HG02678 (cell line): ENCODE results near the gene ZBTB7C.

Experiments
- ATAC-seq: cut with Tn5 transposase; IDR thresholded peaks from one replicate; pipeline ENCODE4 v1.9.1; 2021; ENCODE audit warnings: mild to moderate bottlenecking, moderate library complexity; ENCODE audit not compliant: unreplicated experiment

Gene ZBTB7C

DNA sequence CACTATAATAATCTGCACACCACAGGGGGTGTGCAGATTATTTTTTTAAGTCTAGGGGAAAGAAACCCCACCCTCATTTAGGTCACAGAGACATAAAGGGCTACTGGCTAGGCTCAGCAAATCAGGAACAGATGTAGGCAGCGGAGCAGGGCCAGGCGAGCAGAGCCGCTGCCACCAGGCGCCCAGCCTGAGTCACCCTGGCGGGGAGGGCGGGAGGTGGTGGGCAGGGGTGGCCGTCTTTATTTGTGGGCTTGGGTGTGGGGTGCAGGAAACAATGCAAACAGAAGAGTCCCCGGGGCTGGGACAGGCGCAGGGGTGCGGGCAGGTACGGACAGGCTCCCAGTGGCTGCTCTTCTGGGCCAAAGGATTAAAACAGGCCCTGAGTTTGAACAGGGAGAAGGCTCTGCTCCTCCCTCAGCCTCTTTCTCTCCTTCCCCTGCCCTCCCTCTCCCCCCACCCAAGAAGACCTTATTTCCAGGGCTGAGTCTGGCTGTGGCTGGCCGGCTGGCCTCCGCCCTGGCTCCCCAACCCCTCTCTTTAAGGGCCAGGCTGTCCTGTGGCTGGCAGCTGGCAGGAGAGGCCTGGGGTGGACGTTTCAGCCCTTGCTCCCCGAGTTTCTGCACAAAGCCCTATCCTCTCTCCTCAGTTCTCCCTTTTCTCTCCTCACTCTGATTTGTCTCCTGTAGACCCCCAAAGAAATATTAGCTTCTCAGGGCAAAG, 335.8 kb downstream of the ZBTB7C start:
- ATAC-seq: no peak

DNA sequence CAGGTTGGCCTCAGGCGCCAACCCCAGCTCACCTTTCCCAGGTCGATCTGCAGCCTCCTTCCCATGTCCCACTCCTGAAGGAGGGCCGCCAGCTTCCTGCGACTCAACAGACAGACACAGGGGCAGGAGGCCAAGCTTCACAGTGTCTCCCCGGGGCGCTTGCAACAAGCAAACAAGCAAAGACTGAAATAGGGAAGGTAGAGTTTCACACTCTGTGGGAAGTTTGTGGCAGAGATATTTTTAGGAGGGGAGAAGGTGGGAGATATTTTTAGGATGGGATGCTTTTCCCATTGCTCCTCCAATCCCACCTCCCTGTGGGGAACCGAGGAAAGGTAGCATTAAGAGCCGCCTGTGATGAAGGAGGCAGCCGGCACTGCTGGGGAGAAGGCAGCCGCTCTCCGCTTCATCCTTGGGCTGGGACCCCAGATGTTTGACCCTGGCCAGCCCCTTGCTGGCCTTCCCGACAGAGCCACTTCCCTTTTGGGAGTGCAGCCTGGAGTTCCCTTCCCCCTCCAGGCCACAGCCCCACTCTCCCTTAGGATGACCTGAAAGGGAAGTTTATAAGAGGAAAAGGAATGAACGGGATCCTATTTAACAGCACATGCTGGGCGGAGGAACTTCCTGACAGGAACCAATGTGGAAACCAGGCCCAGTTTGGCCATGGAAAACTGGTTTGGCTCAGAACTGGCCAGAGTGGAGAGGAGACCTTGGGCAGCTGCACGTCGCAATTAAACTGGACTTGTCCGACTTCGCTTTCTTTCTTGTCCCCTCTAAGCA, 336.6 kb downstream of the ZBTB7C start:
- no peak for ATAC-seq

DNA sequence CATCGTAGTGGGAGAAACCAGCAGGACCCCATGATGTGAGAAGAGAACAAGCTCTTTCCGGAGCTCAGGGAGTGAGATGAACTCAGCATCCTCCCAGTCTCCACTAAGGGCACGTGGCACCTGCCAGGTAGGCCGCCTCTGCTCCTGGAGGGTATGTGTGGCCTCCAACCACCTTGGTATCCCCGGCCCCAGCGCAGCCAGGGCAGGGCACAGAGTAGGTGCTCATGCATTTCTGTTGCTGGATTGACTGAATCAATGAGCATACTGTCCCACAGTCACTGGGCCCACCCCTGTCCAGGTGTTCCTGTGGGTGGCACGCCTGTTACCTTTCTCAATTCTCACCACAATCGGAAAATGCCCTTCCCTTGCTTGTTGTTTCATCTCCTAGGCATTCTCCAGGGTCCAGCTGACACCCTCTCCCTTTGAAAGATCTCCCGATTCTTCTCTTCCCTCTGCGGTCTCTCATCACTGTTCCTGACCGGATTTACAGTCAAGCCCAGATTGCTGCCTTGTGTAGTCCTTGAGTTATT, 340.2 kb downstream of the ZBTB7C start:
- ATAC-seq: no peak

DNA sequence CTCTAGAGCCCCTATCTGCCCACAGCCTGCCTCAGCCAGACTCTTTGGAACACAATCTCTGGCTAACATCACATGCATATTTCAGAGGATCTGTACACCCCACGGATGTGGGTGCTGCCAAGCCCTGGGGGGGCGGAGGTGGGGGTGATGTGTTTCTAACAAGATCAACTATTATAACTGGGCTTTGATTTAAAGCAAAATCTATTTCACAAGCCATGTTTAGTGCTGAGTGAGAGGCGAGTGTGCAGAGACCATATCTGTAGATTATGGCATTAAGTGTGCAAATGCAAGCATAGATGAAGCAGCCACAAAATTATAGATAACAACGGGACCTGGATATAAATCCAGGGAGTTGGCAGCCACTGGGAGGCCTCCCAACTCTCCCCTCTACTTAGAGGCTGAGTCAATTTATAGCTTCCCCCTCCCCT, 342.9 kb downstream of the ZBTB7C start:
- ATAC-seq: no peak

DNA sequence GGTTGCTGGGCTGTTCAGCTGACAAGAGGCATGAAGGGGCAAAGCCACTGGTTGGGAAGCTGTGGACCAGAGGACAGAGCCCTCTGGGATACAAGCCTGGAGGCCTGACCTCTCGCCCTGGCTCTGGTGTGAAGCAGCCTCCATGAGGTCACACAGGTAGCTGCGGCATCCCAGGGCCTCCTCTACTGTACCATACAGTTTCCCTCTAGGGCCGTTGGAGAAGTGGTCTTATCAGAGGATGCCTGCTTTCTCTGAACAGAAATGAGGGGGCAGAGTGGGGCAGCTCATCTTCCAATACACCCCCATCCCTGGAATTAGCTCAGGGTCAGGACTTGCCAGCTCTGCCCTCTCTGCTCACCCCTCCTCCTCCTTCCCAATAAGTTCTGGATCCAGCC, 343.6 kb downstream of the ZBTB7C start:
- ATAC-seq: no peak

DNA sequence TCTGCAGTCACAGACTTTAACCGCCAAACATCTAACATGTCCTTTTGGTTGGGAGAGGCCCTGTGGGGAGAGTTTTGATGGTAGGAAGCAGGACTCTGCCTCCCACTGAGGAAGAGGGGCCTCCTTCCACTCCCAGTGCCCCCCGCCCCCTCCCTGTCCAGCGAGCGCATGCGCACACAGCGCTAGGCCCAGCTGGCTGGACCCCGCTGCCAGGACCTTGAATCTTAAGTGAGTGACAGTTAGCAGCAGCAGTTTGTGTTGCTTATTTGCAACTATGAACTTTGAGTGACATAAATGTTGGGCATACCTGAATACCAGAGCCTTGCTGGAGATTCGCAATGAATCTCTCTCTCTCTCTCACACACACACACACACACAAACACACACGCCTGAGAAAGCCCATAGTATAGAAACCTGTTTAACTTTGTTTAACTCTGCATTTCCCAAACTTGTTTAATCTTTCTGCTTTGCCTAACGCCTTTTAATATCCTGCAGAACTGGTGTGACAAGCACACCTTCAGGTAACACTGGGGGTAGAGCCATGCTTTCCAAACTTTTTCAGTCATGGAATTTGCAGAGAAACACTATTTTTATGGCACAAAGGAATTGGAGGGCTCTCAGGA, 344.1 kb downstream of the ZBTB7C start:
- ATAC-seq: no peak

DNA sequence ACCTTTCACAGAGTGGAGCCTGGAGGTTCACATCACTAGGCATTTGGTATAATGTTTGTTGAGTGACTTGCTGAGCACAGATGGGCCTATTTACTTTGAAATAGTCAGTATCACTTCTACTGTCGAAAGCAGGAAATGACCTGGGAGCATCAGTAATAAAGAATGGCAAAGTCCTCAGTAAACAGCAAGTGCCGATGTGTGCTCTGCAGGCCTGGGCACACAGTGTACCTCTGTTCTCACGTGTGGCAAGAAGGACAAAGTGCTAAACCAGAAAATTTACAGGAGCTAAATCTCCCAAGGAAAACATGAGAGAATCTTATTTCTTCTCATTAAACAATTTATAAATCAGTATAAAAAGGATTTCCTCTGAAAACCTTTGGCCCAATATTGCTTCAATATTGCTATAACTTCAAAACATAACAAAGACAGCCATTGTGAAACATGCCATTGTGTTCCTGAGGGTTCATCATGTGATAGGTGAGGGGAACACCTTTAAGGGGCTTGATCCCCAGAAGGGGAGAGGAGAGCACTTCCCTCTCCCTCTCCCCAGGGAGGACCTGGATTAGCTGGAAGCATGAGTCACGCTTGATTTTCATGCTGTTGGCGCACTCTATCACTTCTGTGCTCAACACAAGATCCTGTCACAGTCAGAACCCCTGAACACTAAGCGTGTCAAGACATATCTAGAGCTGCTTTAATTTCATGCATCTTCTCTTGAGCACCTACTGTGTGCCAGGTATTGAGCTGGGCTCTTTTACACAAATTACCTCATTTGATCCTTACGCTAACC, 347.2 kb downstream of the ZBTB7C start:
- no peak for ATAC-seq

DNA sequence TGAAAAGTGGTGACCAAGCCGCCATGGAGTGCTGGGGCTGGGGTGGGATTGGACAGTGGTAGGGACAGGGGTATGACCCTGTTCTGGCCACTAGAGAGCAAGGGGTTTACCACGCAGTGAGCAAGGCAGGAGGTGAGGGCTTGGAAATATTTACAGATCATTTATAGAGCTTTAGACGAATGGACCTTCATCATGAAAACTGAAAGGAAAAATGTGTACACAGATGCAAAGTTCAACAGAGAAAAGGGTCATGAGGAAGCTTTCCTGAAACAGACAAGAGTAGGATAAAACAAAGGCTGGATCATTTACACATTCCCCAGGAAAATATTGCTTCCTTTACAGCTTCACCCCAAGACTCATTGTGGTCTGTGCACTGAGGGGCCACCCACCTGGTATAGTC, 348.2 kb downstream of the ZBTB7C start:
- no peak for ATAC-seq

DNA sequence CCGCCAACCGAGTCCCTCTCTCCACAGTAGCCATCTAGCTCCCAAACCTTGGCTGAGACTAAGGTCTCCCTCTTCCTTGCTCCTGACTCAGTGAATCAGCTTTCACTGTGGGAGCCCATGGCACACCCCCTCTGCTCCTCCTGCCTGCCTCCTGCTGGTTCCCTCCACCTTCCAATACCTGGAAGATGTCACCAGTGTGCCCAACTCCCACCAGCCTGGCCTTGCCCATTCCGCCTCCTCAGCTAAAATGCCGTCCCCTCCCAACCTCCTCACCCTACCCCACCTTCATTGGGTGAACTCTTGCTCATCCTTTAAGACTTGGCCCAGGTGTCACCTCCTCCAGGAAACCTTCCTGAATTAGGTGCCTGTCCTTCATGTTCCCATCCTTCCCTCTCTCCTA, 348.8 kb downstream of the ZBTB7C start:
- ATAC-seq: no peak

DNA sequence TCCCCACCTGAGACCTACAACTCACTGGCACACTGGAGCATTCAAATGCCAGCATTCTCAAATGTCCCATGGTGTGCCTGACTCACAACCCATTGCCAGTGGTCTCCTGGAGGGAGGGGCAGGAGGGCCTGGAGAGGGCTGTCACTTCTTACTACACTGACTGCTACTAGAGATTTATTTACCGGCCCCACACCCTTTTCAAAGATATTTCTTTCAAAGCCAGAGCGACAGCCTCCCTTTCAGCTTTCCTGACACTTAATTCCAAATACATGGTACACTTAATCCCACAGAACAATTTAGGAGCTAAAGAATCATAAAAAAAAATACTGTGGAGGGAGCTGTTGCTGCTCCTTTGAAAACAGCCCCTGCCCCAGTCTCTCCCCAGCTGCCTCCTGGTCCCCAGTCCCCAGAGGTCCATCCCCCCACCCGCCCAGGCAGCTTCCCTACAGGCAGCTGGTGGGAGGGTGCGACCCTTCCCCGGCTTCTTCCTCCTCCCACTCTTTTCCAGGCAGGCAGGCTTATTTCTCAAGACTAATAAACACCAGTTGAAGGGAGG, 349.6 kb downstream of the ZBTB7C start:
- ATAC-seq: no peak

DNA sequence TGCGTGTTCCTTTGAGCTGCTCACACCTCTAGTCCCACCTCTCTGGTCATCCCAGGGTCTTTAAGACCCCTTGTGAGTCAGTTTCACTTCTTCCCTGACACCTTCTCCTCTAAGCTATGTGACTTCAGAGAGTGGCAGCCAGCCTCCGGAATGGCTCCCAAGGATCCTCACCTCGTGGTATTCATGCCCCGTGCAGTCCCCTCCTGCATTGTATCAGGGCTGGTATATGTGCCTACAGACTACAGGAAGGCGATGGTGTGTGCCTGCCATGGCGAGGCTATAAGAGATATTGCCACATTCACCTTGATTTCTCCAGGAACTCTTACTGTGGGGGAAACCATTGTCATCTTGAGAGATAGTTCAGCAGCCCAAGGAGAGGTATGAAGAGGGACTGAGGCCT, 350.7 kb downstream of the ZBTB7C start:
- ATAC-seq: no peak

DNA sequence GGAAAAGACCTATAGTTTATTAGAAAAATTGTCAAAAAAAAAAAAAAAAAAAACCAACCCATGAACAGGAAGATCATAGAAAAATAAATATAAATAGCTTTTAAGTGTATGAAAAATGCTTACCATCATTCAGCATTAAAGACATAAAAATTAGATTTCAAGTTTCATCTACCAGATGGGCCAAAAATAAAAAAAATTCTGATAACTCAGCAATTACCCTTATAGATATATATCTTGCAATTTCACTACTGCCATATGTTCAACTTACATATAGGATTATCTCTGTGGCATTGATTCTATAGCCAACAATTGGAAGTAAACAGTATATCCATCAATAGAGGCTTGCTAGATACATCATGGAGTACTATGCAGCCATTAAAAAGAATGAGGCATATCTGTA, 352.2 kb downstream of the ZBTB7C start:
- no peak for ATAC-seq

DNA sequence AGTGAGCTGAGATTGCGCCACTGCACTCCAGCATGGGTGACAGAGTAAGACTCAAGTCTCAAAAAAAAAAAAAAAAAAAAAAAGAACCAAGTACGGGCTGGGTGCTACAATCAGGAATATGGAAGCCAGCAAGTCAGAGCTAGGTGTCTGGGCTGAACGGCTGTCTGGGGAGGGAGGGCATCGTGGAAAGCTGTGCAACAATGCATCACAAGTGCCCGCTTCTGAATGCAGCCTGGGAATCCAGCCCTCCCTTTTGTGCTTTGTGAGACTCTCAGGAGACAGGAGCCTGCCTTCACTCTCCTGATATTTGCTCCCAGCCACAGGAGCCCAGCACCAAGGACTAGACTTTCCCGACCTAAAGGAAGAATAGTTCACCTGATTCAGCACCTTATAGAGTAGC, 353.8 kb downstream of the ZBTB7C start:
- no peak for ATAC-seq

DNA sequence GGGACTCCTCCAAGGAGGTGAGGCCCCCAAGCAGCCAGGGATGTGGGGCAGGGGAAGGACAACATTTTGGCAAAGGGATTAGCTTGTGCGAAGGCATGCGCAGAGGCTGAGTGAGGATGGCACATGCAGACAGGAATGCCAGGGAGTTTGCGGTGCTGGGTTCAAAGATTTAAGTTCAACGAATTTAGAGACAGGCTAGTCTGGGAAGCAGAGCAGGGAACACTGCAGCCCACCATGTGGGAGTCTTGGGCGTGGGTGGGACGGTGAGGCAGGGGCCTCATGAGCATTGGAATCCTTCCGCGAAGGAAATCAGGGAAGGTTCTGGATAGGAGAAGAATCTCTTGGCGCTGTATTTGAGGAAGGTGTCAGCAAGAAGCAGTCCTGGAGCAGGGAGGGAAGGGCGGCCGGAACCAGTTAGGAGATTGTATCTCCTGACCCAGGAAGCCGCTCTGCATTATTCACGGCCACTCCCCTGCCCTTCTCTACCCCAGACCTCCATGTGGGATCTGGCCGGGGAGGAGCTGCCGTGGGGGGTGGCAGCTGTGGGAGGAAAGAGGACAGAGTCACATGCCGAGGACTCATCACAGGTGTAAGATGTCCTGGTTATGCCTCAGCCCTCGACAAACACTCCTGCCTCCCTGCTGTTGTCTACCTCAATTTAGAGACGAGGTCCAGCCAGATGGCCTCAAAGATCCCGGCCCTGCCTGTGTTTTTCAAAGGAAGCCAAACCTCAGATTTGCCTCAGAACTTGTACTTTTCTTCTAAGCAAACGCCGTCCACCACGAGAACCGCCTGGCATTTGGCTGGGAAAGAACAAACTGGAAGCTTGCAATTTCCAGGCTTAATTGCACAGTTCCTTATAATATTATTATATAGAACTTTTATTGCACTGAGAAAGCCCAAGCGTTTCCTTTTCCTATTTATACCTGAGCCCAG, 355.0 kb downstream of the ZBTB7C start:
- no peak for ATAC-seq

DNA sequence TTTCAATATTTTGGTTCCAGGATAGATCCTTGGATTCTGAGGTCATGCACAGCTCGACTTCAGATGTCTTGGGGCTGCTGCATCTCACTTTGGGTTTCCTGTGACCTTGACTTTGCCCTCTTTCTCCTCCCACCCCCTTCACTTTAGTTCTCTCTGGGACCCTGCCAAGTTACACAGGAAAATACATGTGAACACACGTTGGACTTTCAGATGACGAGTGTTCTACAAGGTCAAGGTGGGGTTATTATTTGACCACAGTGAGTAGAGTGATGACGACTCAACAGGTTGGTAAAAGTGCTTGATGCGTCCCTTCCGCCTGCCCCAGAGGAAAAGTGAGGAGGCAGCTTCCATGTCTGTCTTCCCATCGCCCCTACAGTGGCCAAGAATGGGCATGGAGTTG, 356.3 kb downstream of the ZBTB7C start:
- no peak for ATAC-seq

DNA sequence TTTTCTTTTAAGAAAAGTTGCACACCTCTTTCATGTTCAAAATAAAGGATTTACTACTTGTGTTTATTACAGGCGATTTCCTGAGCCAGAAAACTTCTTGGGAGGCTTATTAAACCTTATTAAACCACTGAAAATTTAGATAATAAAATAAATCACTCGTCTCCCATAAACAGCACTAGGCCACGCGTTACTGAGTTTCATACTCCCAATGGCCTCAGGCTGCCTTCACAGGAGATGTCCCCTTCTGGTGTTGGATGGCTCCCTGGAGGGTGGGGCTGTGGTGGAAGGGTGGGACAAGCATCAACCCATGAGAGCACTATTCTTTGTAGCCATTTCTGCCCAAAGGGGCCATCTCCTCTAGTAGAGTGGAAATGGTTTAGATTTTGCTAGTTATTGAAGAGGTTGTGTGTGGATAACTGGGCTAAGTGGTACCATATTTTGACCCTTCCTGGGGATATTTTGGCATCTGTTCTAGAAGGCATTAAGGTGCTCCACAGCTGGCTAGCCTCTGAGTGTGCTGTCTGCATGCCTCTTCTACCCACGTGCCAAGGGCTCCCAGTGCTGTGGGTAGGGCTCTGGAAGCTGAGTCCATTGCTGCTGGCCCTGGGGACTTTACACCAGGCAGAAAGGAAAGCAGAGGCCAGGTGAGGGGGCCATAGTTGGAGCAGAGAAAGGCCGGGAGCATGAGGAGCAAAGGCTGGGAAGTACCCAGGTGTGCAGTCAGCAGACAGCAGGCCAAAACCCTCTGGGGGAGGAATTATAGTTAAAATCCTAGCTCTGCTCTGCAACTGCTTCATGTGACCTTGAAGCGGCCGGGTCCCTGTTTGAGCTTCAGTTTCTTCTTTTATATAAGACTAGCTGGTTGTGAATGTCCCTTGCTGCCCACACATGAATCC, 357.0 kb downstream of the ZBTB7C start:
- no peak for ATAC-seq

DNA sequence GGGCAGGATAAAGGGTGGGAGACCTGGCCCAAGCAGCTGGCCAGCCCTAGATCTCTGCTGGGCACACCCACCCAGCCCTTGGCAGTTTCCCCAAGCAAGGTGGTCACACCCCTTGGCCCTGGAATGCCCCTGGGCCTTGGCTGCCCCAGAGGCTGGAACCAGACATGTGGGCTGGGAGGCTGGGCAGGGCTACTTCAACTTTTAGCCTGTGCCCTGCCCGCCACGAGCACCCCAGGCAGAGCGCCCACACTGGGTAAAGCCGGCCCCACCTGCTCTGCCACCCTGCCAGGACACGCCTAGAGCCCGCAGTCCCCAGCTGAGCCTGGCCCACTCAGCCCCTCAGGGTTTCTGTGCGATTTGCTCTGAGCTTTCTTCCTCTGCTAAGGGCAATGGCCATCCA, 359.0 kb downstream of the ZBTB7C start:
- ATAC-seq: no peak

DNA sequence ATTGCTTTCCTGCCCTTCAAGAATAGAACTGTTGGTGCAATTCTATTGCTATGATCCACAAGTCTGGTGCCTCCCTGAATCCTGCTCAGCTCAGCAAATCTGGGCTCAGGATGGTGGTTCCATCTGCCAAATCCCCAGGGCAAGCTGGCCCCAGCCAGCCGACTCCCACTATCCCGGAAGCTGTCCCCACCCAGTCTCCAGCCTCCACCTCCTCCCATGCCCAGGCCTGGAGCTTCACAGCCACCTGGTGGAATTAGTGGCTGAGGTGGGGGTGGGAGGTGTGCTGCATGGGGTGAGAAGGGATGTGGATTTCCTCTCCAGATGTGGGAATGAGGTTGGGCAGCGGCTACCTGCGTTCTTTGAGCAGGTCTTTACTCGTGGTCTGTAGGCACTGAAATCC, 359.4 kb downstream of the ZBTB7C start:
- ATAC-seq: no peak

DNA sequence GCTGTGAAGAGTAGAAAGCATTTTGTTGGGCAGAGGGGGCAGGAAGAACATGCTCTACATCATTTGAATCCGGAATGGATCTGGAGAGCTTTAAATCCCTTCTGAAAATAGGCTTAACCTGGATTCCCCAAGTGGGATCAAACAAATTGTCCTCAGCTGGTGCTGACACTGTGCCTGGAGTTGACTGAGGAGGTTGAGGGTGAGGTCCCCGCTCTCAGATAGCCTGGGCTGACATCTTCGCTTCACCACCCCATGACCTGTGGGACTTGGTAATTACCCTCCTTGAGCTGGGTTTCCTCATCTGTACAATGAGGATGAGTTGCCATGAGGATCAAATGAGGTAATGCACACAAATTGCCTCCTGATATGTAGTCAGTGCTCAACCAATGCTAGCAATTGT, 360.9 kb downstream of the ZBTB7C start:
- ATAC-seq: no peak
